ENCODE data around the gene CLSTN2. TPM values are rescaled to one million over a fixed set of nuclear protein-coding genes. Genes with fewer than 3 reads are reported as not detected.

CLSTN2 gene
- total and polyA plus RNA-seq, 2 experiments from 2014 or later = 23.0 to 27.0 TPM

GRCh38 chr3:140391061-140391460 is 456.1 kb downstream of the CLSTN2 start:
- Histone ChIP-seq H4K20me1 (ENCODE audit: insufficient read depth, poor library complexity, severe bottlenecking) (no peaks in the 10 kb centered on the region), H2AFZ (no peak overlapping the region)
- WGBS (ENCODE audit: low lambda C conversion rate, missing lambda C conversion rate) = 43% methylated on average over 6 of the region's 6 CpGs

GRCh38 chr3:140394488-140395133 is 459.6 kb downstream of the CLSTN2 start:
- TF ChIP-seq EZH2 (IDR thresholded peaks at IDR 0.05; ENCODE audit: borderline replicate concordance) (no peak), EZH2phosphoT487 (IDR thresholded peaks at IDR 0.05; ENCODE audit: low read depth, severe bottlenecking, unreplicated experiment) (no peak)
- TF ChIP-seq, protein P1, sequence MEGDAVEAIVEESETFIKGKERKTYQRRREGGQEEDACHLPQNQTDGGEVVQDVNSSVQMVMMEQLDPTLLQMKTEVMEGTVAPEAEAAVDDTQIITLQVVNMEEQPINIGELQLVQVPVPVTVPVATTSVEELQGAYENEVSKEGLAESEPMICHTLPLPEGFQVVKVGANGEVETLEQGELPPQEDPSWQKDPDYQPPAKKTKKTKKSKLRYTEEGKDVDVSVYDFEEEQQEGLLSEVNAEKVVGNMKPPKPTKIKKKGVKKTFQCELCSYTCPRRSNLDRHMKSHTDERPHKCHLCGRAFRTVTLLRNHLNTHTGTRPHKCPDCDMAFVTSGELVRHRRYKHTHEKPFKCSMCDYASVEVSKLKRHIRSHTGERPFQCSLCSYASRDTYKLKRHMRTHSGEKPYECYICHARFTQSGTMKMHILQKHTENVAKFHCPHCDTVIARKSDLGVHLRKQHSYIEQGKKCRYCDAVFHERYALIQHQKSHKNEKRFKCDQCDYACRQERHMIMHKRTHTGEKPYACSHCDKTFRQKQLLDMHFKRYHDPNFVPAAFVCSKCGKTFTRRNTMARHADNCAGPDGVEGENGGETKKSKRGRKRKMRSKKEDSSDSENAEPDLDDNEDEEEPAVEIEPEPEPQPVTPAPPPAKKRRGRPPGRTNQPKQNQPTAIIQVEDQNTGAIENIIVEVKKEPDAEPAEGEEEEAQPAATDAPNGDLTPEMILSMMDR (IDR thresholded peaks at IDR 0.05; ENCODE audit: poor library complexity) = no peak
- Histone ChIP-seq H3K79me2 (no peaks in the 10 kb centered on the region), H3K27ac (no peak overlapping the region)

More at GRCh38 chr3:140391061-140391460, 456.1 kb downstream of the CLSTN2 start:
- TF ChIP-seq, protein P1 (IDR thresholded peaks at IDR 0.05; ENCODE audit: poor library complexity) = no peak
- TF ChIP-seq EZH2phosphoT487 (IDR thresholded peaks at IDR 0.05; ENCODE audit: low read depth, severe bottlenecking, unreplicated experiment) = no peak
- TF ChIP-seq EZH2 (IDR thresholded peaks at IDR 0.05; ENCODE audit: borderline replicate concordance) = no peak
- no peak for DNase-seq (ENCODE audit: low spot score)
- no peaks in the 10 kb centered on the region for H3K9me3 ChIP-seq (ENCODE audit: low read depth)
- no peaks in the 10 kb centered on the region for H3K36me3 ChIP-seq (replicated peaks; ENCODE audit: insufficient read depth, low read depth)
- H3K9me2 ChIP-seq (replicated peaks; ENCODE audit: insufficient read depth) = no peaks in the 10 kb centered on the region
- H3K79me2 ChIP-seq = no peaks in the 10 kb centered on the region
- H3K4me1 ChIP-seq (ENCODE audit: insufficient read depth) = no peaks in the 10 kb centered on the region
- no peaks in the 10 kb centered on the region for H3K27me3 ChIP-seq
- H3K4me2 ChIP-seq = no peak overlapping the region
- no peak overlapping the region for H3K4me3 ChIP-seq
- no peak overlapping the region for H3K27ac ChIP-seq

DNA sequence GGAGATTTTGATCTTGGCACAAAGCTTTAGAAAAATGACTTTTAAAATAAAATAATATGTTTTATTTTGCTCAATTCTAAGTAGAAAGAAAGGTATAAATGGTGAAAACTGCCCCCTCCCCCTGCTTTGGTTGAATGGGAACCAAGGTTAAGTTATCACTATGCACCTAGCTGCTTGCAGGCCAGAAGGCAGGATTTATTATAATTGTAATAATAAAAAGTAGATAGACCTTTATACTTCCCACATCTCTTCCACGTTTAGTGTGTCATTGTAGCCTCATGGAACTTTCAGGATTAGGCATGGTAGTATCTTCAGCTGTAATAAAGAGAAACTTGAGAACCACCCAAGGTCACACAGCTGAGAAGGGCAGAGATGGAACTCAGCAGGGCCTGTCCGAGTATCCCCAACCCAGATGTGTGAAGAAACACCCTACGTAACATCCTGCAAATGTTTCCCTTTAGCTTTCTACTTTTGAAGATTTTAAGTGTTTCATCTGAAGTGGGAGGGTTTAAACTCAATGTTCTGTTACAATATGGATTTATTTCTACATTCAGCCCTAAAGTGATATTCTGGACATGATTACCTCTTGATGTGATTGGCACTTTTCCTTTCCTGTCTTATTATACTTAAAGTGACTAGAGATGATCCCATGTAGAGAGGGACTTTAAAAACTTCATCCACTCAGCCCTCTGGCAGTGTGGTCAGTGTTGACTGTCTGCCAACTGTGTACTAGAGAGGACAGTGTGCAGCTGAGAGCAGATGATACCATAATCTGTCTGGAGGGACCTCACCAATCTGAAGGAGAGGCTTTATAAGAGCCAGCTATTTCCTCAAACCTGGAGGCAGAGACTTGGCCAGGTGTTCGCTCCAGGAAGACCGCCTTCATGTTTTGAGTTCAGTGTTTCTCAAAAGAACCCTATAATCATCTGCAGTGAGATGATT is 460.4 kb downstream of the CLSTN2 start:
- no peak overlapping the region for H3K4me2 ChIP-seq
- no peak overlapping the region for H2AFZ ChIP-seq
- DNase-seq (ENCODE audit: low spot score) = no peak
- no peaks in the 10 kb centered on the region for H3K36me3 ChIP-seq (replicated peaks; ENCODE audit: insufficient read depth, low read depth)
- H3K4me1 ChIP-seq (ENCODE audit: insufficient read depth) = no peaks in the 10 kb centered on the region
- H3K9me2 ChIP-seq (replicated peaks; ENCODE audit: insufficient read depth) = no peaks in the 10 kb centered on the region
- no peaks in the 10 kb centered on the region for H4K20me1 ChIP-seq (ENCODE audit: insufficient read depth, poor library complexity, severe bottlenecking)
- WGBS (ENCODE audit: low lambda C conversion rate, missing lambda C conversion rate) = 91% methylated on average over 5 of the region's 5 CpGs
- no peaks in the 10 kb centered on the region for H3K9me3 ChIP-seq (ENCODE audit: low read depth)
- no peak for TF ChIP-seq EZH2phosphoT487 (IDR thresholded peaks at IDR 0.05; ENCODE audit: low read depth, severe bottlenecking, unreplicated experiment)
- TF ChIP-seq EZH2 (IDR thresholded peaks at IDR 0.05; ENCODE audit: borderline replicate concordance) = no peak
- TF ChIP-seq, protein P1 (IDR thresholded peaks at IDR 0.05; ENCODE audit: poor library complexity) = no peak
- no peaks in the 10 kb centered on the region for H3K27me3 ChIP-seq
- H3K79me2 ChIP-seq = no peaks in the 10 kb centered on the region
- no peak overlapping the region for H3K27ac ChIP-seq
- no peak overlapping the region for H3K4me3 ChIP-seq

More at GRCh38 chr3:140394488-140395133, 459.6 kb downstream of the CLSTN2 start:
- Histone ChIP-seq H3K4me1 (ENCODE audit: insufficient read depth) (no peaks in the 10 kb centered on the region), H4K20me1 (ENCODE audit: insufficient read depth, poor library complexity, severe bottlenecking) (no peaks in the 10 kb centered on the region), H3K4me2 (no peak overlapping the region), H2AFZ (no peak overlapping the region), H3K36me3 (replicated peaks; ENCODE audit: insufficient read depth, low read depth) (no peaks in the 10 kb centered on the region), H3K9me2 (replicated peaks; ENCODE audit: insufficient read depth) (no peaks in the 10 kb centered on the region), H3K9me3 (ENCODE audit: low read depth) (no peaks in the 10 kb centered on the region), H3K4me3 (no peak overlapping the region), H3K27me3 (no peaks in the 10 kb centered on the region)
- no peak for DNase-seq (ENCODE audit: low spot score)
- WGBS (ENCODE audit: low lambda C conversion rate, missing lambda C conversion rate) = 77% methylated on average over 3 of the region's 3 CpGs

Measured in hepatocyte (in vitro differentiated cells).